H1 (cell line): ENCODE measurements around the gene DCBLD1. TPM values are rescaled to one million over a fixed set of nuclear protein-coding genes. Genes with fewer than 3 reads are reported as not detected.

Experiments used
- CTCF ChIA-PET: fragments of 300-600 bp; sonication (Branson Sonifier 250); formaldehyde crosslinking; loops from one replicate; lab custom pipeline; 2021; ENCODE audit not compliant: partially characterized antibody; lab: Charles Lee
- POLR2A ChIA-PET: fragments of 300-600 bp; sonication (Branson Sonifier 250); formaldehyde crosslinking; loops from one replicate; lab custom pipeline; 2021; ENCODE audit warnings: inconsistent platforms; ENCODE audit not compliant: partially characterized antibody; lab: Charles Lee
- DNase-seq, 2 experiments: peaks; one replicate each; pipeline versions ENCODE4 v3.0.0 to v3.0.0-alpha.2; 2010 to 2022; ENCODE audit warnings: low spot score in 2 of 2, low read depth in 1 of 2, mixed read lengths in 1 of 2
- FAIRE-seq: peaks from 2 replicates; lab custom pipeline; 2011; peaks lifted over from hg19 to GRCh38; lab: Jason Lieb, UNC
- H2AFZ ChIP-seq: 2 replicates; pipeline ENCODE4 v1.8.1; 2012; ENCODE audit warnings: low read length, inconsistent platforms
- H2AK5ac ChIP-seq: 2 replicates; pipeline ENCODE4 v1.6.1; 2013; ENCODE audit warnings: low read depth, low read length
- H2BK120ac ChIP-seq: replicated peaks from 2 replicates; pipeline ENCODE3; 2013; ENCODE audit warnings: low read depth, low read length, inconsistent platforms
- H2BK12ac ChIP-seq: 2 replicates; pipeline ENCODE4 v1.6.1; 2013; ENCODE audit warnings: low read depth, low read length
- H2BK15ac ChIP-seq: 2 replicates; pipeline ENCODE4 v1.6.1; 2013; ENCODE audit warnings: low read length
- H2BK20ac ChIP-seq: 2 replicates; pipeline ENCODE4 v1.6.1; 2013; ENCODE audit warnings: low read length
- H2BK5ac ChIP-seq: 2 replicates; pipeline ENCODE4 v1.6.1; 2013; ENCODE audit warnings: low read depth, low read length
- H3K14ac ChIP-seq: 2 replicates; pipeline ENCODE4 v1.6.1; 2013; ENCODE audit warnings: inconsistent platforms; ENCODE audit not compliant: insufficient read length
- H3K18ac ChIP-seq: 2 replicates; pipeline ENCODE4 v1.6.1; 2013; ENCODE audit warnings: low read length; ENCODE audit errors: extremely low read depth
- H3K23ac ChIP-seq: 2 replicates; pipeline ENCODE4 v1.6.1; 2013; ENCODE audit warnings: inconsistent platforms; ENCODE audit not compliant: insufficient read length
- H3K23me2 ChIP-seq: 2 replicates; pipeline ENCODE4 v1.6.1; 2013; ENCODE audit warnings: low read depth, low read length
- H3K27ac ChIP-seq: 2 replicates; pipeline ENCODE4 v1.6.1; 2011; ENCODE audit warnings: low read depth, low read length, inconsistent platforms
- H3K27me3 ChIP-seq, 4 experiments: replicated peaks in 1 of 4; 1 replicate in 1 of 4; 2 replicates in 3 of 4; pipeline versions ENCODE4 v1.6.1 to v1.8.1; 2011 to 2013; ENCODE audit warnings: low read length in 3 of 4, mild to moderate bottlenecking in 3 of 4, inconsistent platforms in 2 of 4, mixed read lengths in 2 of 4, moderate library complexity in 1 of 4; ENCODE audit not compliant: control insufficient read depth in 3 of 4, insufficient read depth in 3 of 4; ENCODE audit errors: extremely low read depth in 1 of 4
- H3K36me3 ChIP-seq, 4 experiments: 2 replicates each; pipeline versions ENCODE4 v1.6.1 to v1.8.1; 2011 to 2013; ENCODE audit warnings: mild to moderate bottlenecking in 4 of 4, low read length in 3 of 4, moderate library complexity in 2 of 4, control low read depth in 1 of 4, inconsistent platforms in 1 of 4; ENCODE audit not compliant: insufficient read depth in 4 of 4, control insufficient read depth in 2 of 4
- H3K4ac ChIP-seq: replicated peaks from 2 replicates; pipeline ENCODE3; 2013; ENCODE audit warnings: low read length, low read depth, mixed read lengths, inconsistent platforms; ENCODE audit not compliant: insufficient read length
- H3K4me1 ChIP-seq, 4 experiments: replicated peaks in 1 of 4; 1 replicate in 1 of 4; 2 replicates in 3 of 4; pipeline versions ENCODE4 v1.6.1 to v1.8.1; 2011 to 2013; ENCODE audit warnings: low read length in 3 of 4, inconsistent platforms in 2 of 4, mixed read lengths in 1 of 4; ENCODE audit not compliant: insufficient read depth in 4 of 4, control insufficient read depth in 3 of 4
- H3K4me2 ChIP-seq, 2 experiments: 2 replicates each; pipeline versions ENCODE4 v1.6.1 to v1.8.1; 2011 to 2013; ENCODE audit warnings: low read depth in 2 of 2, low read length in 2 of 2, control low read depth in 1 of 2, inconsistent platforms in 1 of 2, mild to moderate bottlenecking in 1 of 2; ENCODE audit not compliant: insufficient read depth in 1 of 2
- H3K4me3 ChIP-seq, 4 experiments: fragments of 200-600, 300-600 bp in 1 of 4; sonication (generic), shearing (Covaris generic), sonication (Bioruptor Twin) in 1 of 4; 2 replicates each; pipeline versions ENCODE4 v1.5.1 to v1.8.1; 2011 to 2016; ENCODE audit warnings: low read length in 4 of 4, low read depth in 3 of 4, control low read depth in 2 of 4, inconsistent platforms in 2 of 4, mild to moderate bottlenecking in 2 of 4, mixed read lengths in 1 of 4, moderate library complexity in 1 of 4; ENCODE audit not compliant: insufficient read depth in 2 of 4; ENCODE audit errors: extremely low read depth in 1 of 4
- H3K56ac ChIP-seq: replicated peaks from 2 replicates; pipeline ENCODE3; 2013; ENCODE audit warnings: low read depth, mild to moderate bottlenecking, mixed read lengths, low read length, inconsistent platforms; ENCODE audit not compliant: insufficient read length
- H3K79me1 ChIP-seq: 2 replicates; pipeline ENCODE4 v1.6.1; 2013; ENCODE audit warnings: low read depth, low read length, control low read depth
- H3K79me2 ChIP-seq, 2 experiments: 2 replicates each; pipeline versions ENCODE4 v1.6.1 to v1.8.1; 2012 to 2013; ENCODE audit warnings: low read length in 2 of 2, mild to moderate bottlenecking in 2 of 2, inconsistent platforms in 1 of 2; ENCODE audit not compliant: insufficient read depth in 2 of 2, control insufficient read depth in 1 of 2
- H3K9ac ChIP-seq, 4 experiments: replicated peaks in 1 of 4; 1 replicate in 1 of 4; 2 replicates in 3 of 4; pipeline versions ENCODE4 v1.6.1 to v1.8.1; 2011 to 2013; ENCODE audit warnings: low read depth in 3 of 4, low read length in 3 of 4, control low read depth in 2 of 4, mild to moderate bottlenecking in 2 of 4, moderate library complexity in 2 of 4, inconsistent platforms in 1 of 4; ENCODE audit errors: extremely low read depth in 1 of 4
- H3K9me3 ChIP-seq, 2 experiments: 2 replicates each; pipeline versions ENCODE4 v1.6.1 to v1.8.1; 2012 to 2013; ENCODE audit warnings: mild to moderate bottlenecking in 2 of 2, moderate library complexity in 2 of 2, control low read depth in 1 of 2, inconsistent platforms in 1 of 2, low read depth in 1 of 2, low read length in 1 of 2, mixed read lengths in 1 of 2; ENCODE audit not compliant: insufficient read depth in 2 of 2
- H4K20me1 ChIP-seq, 2 experiments: replicated peaks in 1 of 2; 2 replicates each; pipeline versions ENCODE3 to v1.8.1; 2011 to 2013; ENCODE audit warnings: inconsistent platforms in 2 of 2, low read length in 2 of 2, mild to moderate bottlenecking in 1 of 2; ENCODE audit not compliant: insufficient read depth in 2 of 2, control insufficient read depth in 1 of 2
- H4K5ac ChIP-seq: 2 replicates; pipeline ENCODE4 v1.6.1; 2013; ENCODE audit warnings: low read length, low read depth, mixed read lengths, inconsistent platforms; ENCODE audit not compliant: insufficient read length
- H4K8ac ChIP-seq: 2 replicates; pipeline ENCODE4 v1.8.0; 2013; ENCODE audit warnings: mild to moderate bottlenecking, moderate library complexity, low read length, inconsistent platforms; ENCODE audit not compliant: insufficient read depth; ENCODE audit errors: extremely low read depth
- H4K91ac ChIP-seq: replicated peaks from 2 replicates; pipeline ENCODE3; 2013; ENCODE audit warnings: low read length, mixed read lengths, inconsistent platforms; ENCODE audit not compliant: insufficient read length
- CHD2 ChIP-seq: IDR thresholded peaks from 2 replicates; pipeline ENCODE4 v1.6.1; 2012; ENCODE audit warnings: low read length, improper control_type of control experiment
- FOSL1 ChIP-seq: IDR thresholded peaks from 2 replicates; pipeline ENCODE4 v1.6.1; 2011; ENCODE audit warnings: mild to moderate bottlenecking, low read depth, low read length, moderate library complexity; ENCODE audit not compliant: insufficient read depth
- GABPA ChIP-seq: IDR thresholded peaks from 2 replicates; pipeline ENCODE4 v1.6.1; 2011; ENCODE audit warnings: mild to moderate bottlenecking, low read length, moderate library complexity, borderline replicate concordance; ENCODE audit not compliant: insufficient read depth
- POLR2AphosphoS5 ChIP-seq: IDR thresholded peaks from 2 replicates; pipeline ENCODE4 v1.6.1; 2011; ENCODE audit warnings: low read depth, low read length
- SIN3A ChIP-seq, 2 experiments: IDR thresholded peaks in 1 of 2; conservative IDR thresholded peaks in 1 of 2; 2 replicates each; pipeline ENCODE4 v1.6.1; 2011 to 2012; ENCODE audit warnings: low read length in 2 of 2, improper control_type of control experiment in 1 of 2, low read depth in 1 of 2, mild to moderate bottlenecking in 1 of 2
- TCF12 ChIP-seq: IDR thresholded peaks from 2 replicates; pipeline ENCODE4 v1.6.1; 2011; ENCODE audit warnings: low read depth, mild to moderate bottlenecking, low read length
- WGBS, 2 experiments: shearing (Covaris generic) in 1 of 2; methylation state at CpG; one replicate each; pipeline versions ENCODE4 v1.1.6 to v1.1.7; 2013 to 2015; ENCODE audit warnings: low lambda C conversion rate in 2 of 2, mixed read lengths in 2 of 2, inconsistent platforms in 1 of 2, low coverage in 1 of 2, missing lambda C conversion rate in 1 of 2; ENCODE audit not compliant: insufficient replicate concordance in 2 of 2, insufficient coverage in 1 of 2, insufficient read length in 1 of 2; ENCODE audit errors: extremely low coverage in 1 of 2, missing lambda C conversion rate in 1 of 2; 5-methylcytosine and 5-hydroxymethylcytosine counted together
- polyA plus RNA-seq, 7 experiments: library from polyadenylated mRNA; depleted of rRNA in 3 of 7; stranded (reverse) in 5 of 7; unstranded in 2 of 7; fragments of >200 nt in 5 of 7; fragments of 200-250 nt in 2 of 7; gene quantifications; 1 replicate in 5 of 7; 2 replicates in 1 of 7; 4 replicates in 1 of 7; pipeline versions ENCODE4 v1.2.1 to v1.2.3, GENCODE V29; 2011 to 2013; ENCODE audit warnings: missing spikeins in 2 of 7, mixed read lengths in 2 of 7
- total RNA-seq: library from RNA; stranded (reverse); fragmentation: NEBNext Ultra II Directional; extraction: Animal tissue kit (Norgen Biotek cat#: 25700); gene quantifications from 2 replicates; pipeline ENCODE4 v1.2.1, GENCODE V29; 2021

Gene DCBLD1
- total and polyA plus RNA-seq, 2 of the 8 experiments (the other 6 are each of a cell fraction or from before 2014, with no cell fraction given) = 3.9 to 11.2 TPM

- H3K9me3 ChIP-seq = no peaks in the 10 kb centered on the region
- TF ChIP-seq GABPA (no peak), FOSL1 (no peak), POLR2AphosphoS5 (no peak), TCF12 (no peak), SIN3A (conservative IDR thresholded peaks at IDR 0.05 in 1 of 2, IDR thresholded peaks at IDR 0.05 in 1 of 2; ENCODE audit: low read depth in 1 of 2, low read length in 2 of 2) (no peak), CHD2 (no peak)
These were observed 76.3 kb downstream of the DCBLD1 start for GRCh38 chr6:117558818-117559217.

More at GRCh38 chr6:117558818-117559217, 76.3 kb downstream of the DCBLD1 start:
- no peak overlapping the region for H4K8ac ChIP-seq
- H3K23me2 ChIP-seq = no peaks in the 10 kb centered on the region
- no peak overlapping the region for H4K5ac ChIP-seq
- no peaks in the 10 kb centered on the region for H4K20me1 ChIP-seq
- peaks cover 3 to 5% (median 3%) of the 10 kb centered on the region in 4 experiments; a peak in 4 of 8 replicates for H3K36me3 ChIP-seq
- no peak overlapping the region for H2BK20ac ChIP-seq
- H2BK12ac ChIP-seq = no peak overlapping the region
- H3K4me2 ChIP-seq = no peak overlapping the region
- no peak overlapping the region for H2BK5ac ChIP-seq
- no peak overlapping the region for H3K18ac ChIP-seq
- no peak overlapping the region for H2BK120ac ChIP-seq
- WGBS, 2 experiments = 94% methylated on average over 4 of the region's 4 CpGs; no CpG with 5 or more reads in 1 of the 2 experiments
- H3K4me1 ChIP-seq = no peaks in the 10 kb centered on the region
- ChIA-PET POLR2A (interaction anchor here (1.8 kb wide), 1 partner anchor 43 kb away, joined by 4 read pairs; the partner anchor contains the start of gene GOPC), CTCF (interaction anchor here (0.6 to 6.0 kb wide), 5 partner anchors 15 to 744 kb away, joined by 3 to 57 read pairs (median 3); partner anchors contain the start of gene ROS1)
- no peak overlapping the region for H3K23ac ChIP-seq
- H3K27me3 ChIP-seq = no peaks in the 10 kb centered on the region
- no peak overlapping the region for H3K56ac ChIP-seq
- H2BK15ac ChIP-seq = no peak overlapping the region
- H3K14ac ChIP-seq = no peak overlapping the region
- H3K9ac ChIP-seq = no peak overlapping the region
- FAIRE-seq (no peak), DNase-seq (no peak)
- no peak overlapping the region for H2AFZ ChIP-seq
- no peak overlapping the region for H2AK5ac ChIP-seq
- no peaks in the 10 kb centered on the region for H3K79me1 ChIP-seq
- no peak overlapping the region for H3K27ac ChIP-seq
- H3K4ac ChIP-seq = no peak overlapping the region
- no peak overlapping the region for H4K91ac ChIP-seq
- H3K4me3 ChIP-seq = no peak overlapping the region
- H3K79me2 ChIP-seq = no peaks in the 10 kb centered on the region
